ENCODE data around the gene PTPN7. TPM values are rescaled to one million over a fixed set of nuclear protein-coding genes. Genes with fewer than 3 reads are reported as not detected.
"Not testable (repeated sequence)": the region's sequence is repeated elsewhere in the genome, so short reads cannot be mapped to it uniquely, and the experiment has no call there.

PTPN7 gene
- polyA plus RNA-seq, 3 donors, result 1.0 to 1.7 (median 1.0) TPM

DNA sequence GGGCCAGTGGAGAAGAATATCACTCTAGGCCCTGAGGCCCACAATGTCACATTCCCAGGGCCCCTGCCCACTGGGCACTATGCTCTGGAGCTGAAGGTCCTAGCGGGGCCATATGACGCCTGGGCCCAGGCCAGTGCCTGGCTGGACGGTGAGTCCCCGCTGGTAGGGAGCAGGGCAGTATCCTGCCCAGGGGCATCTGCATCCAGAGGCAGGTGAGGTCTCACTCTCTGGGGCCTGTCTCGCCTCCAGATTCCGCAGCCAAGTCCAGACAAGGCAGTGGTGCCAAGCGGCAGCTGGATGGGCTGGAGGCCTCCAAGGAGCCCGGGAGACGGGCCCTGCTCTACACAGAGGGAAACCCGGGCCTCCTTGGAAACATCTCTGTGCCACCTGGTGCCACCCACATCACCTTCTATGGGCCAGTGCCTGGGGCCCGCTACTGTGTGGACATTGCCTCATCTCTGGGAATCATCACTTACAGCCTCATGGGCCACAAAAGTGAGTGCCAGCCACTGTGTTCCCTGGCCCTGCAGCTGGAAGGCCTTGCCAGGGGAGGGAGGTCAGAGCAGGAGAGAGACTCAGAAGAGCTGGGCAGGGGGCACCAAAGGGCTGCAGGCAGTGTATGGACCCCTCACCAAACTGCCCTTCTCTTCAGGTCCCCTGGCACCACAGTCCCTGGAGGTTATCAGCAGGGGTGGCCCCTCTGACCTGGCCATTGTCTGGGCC lies 11.1 kb upstream of the PTPN7 start:
- DNase-seq (ENCODE audit: extremely low read depth in 1 of 11, low read depth in 9 of 11, low spot score in 4 of 11), result no peak

DNA sequence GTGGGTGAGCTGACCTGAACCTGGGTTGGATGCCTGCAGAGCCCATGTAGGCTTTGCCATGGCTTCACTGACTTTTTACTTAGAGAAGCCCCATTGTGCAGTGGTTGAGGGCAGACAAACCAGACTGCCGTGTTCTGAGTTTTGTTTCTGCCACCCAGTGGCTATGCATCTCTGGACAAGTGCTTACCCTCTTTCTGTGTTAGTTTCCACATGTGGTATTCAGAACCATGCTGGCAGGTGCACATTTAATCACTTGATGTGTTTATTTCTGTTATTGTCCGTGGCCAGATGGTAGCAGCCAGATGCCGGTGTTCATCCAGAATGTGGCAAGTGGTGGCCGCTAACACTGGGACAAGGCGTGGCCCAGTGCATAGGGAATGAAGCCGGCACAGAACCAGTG lies 10.3 kb upstream of the PTPN7 start:
- no peak for DNase-seq (ENCODE audit: extremely low read depth in 1 of 11, low read depth in 9 of 11, low spot score in 4 of 11)

DNA sequence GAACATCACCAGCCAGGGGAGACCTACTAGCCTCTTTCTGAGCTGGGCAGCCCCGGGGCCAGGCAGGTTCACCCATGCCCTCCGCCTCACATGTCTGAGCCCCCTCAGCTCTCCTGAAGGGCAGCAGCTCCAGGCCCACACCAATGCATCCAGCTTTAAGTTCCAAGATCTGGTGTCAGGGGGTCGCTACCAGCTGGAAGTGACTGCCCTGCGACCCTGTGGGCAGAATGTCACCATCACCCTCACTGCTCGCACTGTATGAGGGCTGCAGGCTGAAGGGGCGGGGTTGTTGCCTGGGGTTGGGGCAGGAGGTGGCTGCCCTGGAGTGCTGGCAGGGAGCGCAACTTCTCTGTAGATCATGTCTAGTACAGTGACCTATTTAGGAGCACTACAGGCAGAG lies 8.5 kb upstream of the PTPN7 start:
- DNase-seq (ENCODE audit: extremely low read depth in 1 of 11, low read depth in 9 of 11, low spot score in 4 of 11), result no peak

DNA sequence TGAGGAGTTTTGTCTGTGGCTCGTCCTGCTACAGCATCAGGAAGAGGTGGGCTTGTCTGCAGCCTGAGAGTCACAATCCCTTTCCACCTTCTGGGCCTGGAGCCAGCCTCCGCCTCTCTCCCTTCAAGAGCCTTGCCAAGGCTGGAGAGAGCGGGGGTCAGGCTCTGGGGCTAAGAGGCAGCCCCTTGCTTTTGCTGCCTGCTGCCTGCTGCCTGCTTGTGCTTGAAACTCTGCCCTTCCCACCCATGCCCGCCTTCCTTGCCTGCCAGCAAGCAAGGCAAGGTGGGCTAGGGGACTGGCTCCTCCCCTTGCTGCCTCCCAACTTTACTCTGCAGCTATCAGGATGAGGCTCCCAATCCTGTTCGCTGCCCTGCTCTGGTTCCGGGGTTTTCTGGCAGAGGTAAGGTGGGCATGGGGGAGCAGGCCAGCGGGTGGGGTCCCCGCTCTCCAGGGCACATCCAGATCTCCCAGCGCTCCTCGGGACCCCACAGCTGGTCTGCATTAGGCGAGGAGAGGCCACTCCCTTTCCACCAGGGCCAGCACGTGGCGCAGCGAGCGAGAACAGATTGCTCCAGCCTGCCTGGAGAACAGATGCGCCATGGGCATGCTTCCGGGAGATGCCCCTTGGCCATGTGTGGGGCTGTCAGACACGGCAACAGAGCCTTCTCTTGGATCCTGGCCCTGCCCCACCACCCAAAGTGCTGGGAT lies 7.5 kb upstream of the PTPN7 start:
- DNase-seq (ENCODE audit: extremely low read depth in 1 of 11, low read depth in 9 of 11, low spot score in 4 of 11), result no peak

DNA sequence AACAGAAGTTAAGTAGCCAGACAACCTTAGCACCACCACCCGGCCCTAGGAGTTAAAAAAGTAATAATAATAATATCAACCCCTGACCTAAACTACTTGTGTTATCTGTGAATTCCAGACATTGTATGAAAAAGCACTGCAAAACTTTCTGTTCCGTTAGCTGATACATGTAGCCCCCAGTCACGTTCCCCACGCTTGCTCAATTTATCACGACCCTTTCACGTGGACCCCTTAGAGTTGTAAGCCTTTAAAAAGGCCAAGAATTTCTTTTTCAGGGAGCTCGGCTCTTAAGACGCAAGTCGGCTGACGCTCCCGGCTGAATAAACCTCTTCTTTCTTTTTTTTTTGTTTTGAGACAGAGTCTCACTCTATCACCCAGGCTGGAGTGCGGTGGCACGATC lies 6.7 kb upstream of the PTPN7 start:
- DNase-seq (ENCODE audit: extremely low read depth in 1 of 11, low read depth in 9 of 11, low spot score in 4 of 11), result not testable (repeated sequence)

DNA sequence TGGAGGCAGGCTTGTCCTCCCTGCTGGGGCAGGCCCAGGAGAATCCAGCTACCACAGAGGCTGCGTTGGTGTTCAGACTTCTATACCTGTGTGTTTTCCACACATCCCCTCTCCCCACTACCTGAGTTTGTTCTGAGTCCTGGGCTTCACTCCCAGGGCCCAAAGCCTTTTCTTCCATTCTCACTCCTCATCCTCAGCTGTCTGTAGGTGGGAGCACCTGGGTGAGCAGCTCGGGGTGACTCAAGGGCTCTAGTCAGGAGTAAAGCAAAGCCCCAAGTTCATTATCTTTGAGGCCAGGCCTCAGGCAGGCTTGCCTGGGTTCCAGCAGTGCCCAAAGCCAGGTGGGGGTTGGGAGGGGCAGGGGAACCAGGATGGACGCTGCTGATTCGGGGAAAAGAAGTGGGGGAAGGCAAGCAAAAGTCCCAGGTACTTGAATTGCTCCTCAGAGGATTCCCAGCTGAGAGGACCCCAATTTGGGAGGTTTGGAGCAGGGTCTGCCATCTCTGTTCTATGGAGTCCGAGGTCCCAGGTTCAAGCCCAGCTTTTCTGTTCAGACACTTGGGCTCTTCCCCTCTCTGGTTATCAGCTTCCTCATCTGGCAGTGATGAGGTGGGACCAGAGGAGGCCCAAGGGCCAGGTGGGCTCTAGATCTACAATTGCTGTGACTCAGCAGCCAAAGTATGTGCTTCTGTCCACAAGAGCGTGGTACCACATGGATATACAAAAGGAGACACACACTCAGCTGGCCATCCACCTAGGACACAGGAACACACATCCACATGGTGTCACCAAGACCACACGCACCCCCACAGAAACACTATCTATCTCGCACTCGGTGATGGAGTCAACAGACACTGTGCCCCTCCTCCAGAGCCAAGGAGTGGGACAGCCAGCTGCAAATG lies 5.8 kb upstream of the PTPN7 start:
- DNase-seq (ENCODE audit: extremely low read depth in 1 of 11, low read depth in 9 of 11, low spot score in 4 of 11), result no peak

DNA sequence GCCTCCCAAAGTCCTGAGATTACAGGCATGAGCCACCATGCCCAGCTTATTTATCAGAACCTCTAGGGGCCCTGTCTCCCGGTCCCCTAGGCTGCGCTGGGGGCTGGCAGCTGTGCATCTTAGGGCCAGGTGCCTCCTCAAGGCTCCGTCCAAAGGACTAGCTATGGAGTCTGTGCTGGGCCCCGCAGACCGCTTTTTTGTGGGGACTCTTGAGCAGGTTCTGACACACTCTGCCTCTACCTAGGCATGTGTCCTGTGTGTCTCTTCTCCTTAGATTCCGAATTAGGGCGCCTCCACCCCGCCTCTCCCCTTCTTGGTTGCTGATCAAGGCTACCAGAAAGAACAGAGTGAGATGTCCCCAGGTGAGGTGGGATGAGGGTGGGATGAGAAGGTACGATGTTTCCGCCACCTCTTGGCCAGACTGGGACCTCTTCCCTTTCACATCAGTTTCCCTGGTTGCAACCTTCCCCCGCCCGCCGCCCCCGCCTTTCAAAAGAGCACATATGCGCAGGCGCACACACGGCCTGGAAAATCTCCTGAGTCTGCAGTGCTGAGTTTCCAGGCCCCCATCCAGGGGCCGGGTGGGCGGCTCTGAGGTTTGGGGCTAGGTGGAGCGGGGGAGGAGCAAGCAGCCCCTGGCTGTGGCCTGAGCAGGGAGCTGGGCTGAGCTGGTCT lies 5.0 kb upstream of the PTPN7 start:
- no peak for DNase-seq (ENCODE audit: extremely low read depth in 1 of 11, low read depth in 9 of 11, low spot score in 4 of 11)

DNA sequence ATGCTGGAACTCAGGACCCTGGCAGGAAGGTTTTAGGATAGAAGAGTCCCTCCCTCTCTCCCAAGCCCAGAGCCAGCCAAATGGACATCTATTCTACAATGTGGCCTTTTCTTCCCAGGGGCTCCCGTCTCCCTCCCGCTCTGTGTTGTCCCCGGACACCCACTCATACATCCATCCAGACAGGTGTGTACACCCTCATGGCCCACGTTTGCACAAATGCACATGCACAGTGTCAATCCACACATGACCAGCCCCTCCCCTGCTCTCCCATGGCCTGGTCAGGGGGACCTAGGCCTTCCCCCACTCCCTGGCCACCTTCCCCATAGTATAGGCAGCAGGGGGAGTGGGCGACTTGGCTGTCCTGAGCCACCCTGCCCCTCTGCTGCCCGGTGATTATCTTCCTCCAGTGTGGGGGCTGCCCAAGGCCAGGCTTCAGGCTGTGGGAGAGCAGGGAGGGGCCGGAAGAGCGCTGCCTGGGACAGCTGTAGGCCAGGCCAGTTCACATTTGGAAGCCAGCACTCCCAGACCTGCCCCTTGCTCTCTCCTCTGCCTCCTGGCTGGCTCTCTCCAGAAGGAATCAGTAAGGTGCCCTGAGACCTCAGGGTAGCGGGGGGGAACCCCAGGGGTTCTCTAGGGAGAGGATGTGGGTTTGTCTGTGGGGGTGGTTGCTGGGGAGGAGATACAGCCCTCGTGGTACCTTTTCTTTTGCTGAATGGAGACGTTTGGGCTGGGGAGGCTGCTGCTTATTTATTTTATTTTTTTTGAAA lies 4.1 kb upstream of the PTPN7 start:
- no peak for DNase-seq (ENCODE audit: extremely low read depth in 1 of 11, low read depth in 9 of 11, low spot score in 4 of 11)

DNA sequence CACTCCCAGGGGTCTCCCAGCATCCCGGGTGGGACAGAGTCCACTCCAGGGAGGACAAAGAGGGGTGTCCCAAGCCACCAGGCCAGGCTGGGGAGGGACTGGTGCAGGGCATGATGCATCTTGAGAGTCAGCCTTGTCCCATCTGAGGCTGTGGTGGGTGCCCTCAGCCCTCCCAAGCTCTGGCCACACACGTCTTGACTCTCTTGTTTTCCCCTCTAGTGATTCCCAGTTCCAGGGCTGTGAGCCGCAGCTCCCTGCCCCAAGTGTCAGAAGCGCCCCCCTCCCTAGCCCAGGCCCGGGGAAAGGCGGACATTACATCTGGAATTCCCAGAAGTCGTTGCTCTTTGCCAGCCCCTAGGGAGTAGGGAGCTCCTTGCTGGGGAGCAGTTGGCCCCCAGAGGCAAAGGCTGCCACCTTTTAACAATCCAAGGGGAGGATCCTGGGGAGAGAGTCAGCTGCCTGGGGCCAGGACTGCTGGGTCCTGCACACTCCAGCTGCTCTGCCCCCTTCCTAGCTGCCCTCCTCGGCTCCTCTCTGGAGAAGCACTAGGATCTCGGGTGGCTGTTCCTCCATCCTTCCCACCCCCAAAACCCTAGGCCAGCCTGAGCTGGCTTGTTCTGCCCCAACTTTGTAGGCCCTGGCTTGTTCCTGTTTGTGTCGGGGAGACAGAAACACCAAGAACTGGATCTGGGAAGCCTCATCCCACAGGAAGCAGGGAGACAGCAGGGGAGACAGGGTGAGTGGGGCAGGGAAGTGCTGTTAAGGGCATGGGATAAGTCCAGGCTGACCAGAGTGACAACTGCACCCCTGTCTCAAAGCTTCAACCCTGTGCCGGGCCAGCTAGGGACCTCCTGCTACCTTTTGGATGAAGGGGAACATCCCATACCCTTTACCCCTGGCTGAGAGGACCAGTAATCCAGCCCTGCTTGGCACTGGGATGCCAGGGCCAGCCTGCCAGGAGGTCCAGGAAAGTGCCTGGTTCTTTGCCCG lies 3.2 kb upstream of the PTPN7 start:
- DNase-seq (ENCODE audit: extremely low read depth in 1 of 11, low read depth in 9 of 11, low spot score in 4 of 11), result no peak

DNA sequence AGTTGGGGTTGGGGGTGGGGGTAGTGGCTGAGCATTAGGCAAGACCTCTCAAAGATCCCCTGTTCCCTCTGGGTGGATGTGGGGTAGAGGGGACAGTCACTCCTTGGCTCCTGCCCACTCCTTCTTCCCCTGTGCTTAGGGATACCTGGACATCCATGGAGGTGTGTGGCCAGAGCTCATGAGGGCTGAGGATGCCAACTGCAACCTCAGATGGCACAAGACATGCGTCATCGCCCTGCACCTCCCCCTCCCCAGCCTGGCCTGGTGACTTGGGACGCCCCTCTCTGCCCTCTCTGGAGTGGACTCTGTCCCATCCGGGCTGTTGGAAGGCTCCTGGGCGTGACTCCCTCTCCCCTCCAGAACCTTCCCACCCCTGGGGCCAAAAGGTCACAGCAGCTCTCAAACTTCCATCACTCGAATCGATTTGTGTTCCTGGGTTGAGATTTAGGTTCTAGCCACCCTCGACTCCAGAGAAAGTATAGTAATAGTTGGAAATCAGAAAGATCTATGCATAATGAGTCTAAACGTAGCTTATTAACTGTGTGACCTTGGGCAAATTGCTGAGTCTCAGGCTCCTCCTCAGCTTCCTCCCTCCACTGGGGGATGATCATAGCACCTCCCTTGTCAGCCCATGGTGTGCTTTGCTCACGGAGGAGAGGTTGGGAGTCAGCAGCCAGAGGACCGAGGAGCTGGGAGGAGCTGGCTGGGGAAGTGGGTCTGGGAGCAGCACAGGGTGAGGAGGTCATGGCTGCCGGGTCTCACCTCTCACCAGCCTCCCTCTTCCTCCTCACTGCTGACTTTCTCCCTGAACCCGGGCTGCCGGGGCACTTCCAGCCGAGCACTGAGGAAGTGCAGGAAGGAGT lies 2.2 kb upstream of the PTPN7 start:
- no peak for DNase-seq (ENCODE audit: extremely low read depth in 1 of 11, low read depth in 9 of 11, low spot score in 4 of 11)

DNA sequence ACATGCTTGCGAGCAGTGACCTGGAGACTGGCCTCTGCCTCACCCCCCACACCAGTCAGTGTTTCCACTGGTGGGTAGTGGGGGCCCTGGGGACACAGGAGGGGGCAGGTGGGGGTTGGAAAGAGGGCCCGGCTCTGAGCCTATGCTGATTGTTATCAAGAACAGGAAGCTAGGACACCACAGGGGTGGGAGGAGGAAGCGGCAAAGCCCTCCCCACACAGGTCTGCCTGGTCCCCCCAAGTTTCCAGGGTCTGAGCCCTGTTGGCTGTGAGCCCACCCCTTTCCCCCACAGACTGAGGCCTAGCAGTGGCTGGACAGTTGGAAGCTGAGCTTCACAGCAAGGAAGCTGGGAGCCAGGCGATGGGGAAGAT lies 1.6 kb upstream of the PTPN7 start:
- DNase-seq (ENCODE audit: extremely low read depth in 1 of 11, low read depth in 9 of 11, low spot score in 4 of 11), result no peak

DNA sequence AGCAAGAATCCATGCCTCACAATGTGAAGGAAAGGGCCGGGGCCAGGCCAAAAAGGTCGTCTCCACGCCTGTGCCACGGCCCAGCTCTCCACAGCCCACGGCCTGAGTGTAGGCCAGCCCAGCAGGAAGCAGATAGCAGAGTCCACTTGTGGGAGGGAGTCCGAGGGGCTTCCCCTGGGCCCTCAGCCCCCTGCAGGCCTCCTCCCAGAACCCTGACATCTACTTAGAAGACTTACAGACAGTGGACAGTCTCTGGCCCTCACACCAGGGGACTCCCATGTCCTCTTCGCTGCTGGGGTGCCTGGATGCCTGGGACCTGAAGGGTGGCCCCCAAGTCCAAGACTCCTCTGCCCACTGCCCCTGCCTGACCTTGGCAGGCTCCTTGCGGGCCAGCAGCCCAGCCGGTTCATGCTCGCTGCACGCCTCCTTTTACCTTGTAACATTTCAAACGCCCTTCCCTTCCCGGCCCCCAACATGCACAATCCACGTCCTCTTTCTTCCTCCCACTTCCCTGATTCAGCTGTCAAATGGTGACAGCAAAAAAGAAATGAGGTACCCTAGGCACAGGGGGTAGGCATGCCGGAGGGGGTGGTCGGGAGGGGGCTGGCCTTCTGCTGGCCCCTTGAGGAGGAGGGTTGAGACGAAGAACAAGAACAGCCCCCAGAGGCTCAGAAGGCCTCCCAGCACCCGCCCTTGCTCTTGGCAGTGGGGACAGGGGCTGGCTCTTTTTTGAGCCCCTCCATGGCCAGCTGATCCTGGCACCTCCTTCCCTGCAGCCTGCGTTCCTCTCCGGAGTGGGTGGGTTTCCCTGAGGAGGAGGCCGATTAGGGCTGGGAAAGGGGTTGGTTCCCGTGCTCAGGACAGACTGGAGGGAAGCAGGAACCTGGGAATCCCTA lies 997 bp upstream of the PTPN7 start:
- no peak for DNase-seq (ENCODE audit: extremely low read depth in 1 of 11, low read depth in 9 of 11, low spot score in 4 of 11)

DNA sequence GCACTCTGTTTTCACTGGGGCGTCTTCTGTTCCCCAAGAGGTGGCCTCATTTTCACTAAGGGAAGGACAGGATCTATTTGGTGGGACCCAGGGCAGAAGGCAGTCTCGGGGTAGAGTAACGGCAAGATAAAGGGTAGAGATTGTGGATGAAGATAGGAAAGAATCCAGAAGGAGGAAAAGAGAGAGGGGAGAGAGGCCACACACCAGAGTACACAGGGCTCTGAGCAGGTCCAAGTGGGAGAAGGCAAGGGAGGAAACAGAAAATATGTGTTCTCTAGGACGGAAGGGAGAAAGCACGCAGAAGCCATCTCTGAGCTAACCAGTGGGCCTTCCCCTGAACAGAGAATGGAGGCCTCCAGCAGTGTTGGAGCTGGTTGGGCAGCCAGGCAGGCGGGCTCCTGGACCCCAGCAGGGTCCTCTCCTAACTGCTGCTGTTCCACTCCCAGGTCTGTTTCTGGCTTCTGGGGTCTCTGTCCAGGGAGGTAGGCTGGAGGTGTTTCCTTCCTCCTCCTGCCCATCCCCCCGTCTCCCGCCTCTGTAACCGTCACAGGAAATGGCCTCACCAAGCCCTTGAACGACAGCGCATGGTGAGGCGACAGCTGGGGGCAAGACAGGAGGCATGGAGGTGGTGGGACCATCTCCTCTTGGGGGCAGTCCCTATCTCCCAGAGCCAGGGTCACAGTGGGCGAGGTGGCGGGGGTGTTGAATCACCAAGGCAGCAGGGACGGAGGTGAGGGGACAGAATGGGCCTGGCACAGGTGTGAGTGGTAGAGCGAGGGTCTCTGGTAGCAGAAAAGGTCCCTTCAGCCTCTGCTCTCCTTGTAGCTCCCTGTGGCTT lies 649 bp downstream of the PTPN7 start:
- DNase-seq (ENCODE audit: extremely low read depth in 1 of 11, low read depth in 9 of 11, low spot score in 4 of 11), result no peak

DNA sequence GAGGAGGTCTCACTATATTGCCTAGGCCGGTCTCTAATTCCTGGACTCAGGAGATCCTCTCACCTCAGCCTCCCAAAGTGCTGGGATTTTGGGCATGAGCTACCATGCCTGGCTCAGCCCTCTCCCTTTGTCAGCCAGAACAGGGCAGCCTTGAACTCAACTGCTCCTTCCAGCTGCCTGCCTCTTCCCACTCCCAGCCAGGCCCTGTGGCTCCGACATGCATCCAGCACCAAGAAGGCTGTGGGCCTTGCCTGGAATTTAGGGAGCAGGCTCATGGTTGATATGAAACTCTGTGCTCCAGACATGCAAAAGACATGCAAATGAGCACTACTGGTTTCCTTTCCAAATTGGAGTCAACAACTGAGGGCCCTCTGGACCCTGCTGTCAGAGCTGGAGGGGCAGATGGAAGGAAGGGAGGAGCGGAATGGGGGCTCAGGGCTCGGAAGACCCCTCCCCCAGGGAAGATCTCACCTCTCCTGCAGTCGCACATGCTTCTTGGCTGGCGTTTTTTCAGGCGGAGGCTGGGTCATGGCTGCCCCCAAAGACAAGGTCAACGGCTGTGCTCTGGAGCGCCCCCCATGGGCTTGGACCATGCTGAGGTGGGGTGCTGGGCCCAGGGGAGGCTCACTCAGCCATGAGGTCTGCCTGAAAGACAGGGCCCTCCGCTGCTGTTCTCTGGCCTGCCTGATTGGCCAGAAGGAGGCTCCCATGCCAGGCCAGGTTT lies 1.4 kb downstream of the PTPN7 start:
- DNase-seq (ENCODE audit: extremely low read depth in 1 of 11, low read depth in 9 of 11, low spot score in 4 of 11), result no peak

Measured in renal cortex interstitium (tissue), 11 donors.